A549 (cell line): Measurements from ENCODE around the gene RPL19. TPM values are rescaled to one million over a fixed set of nuclear protein-coding genes. Genes with fewer than 3 reads are reported as not detected.

Experiments
- ATAC-seq, 2 experiments: fragments of 200-7000 bp in 1 of 2; fragments of >200 bp in 1 of 2; cut with Nextera tagmentation in 1 of 2; cut with Tn5 transposase in 1 of 2; 3 replicates each; pipeline versions ENCODE4 v1.8.0 to v1.9.1; 2018 to 2020; ENCODE audit warnings: mild to moderate bottlenecking in 1 of 2, moderate library complexity in 1 of 2
- CTCF ChIA-PET: fragments of 300-600 bp; sonication (Branson Sonifier 250); formaldehyde crosslinking; extraction: SDS; loops from one replicate; lab custom pipeline; 2021; ENCODE audit warnings: antibody characterized with exemption, inconsistent platforms; lab: Yijun Ruan, JAX
- POLR2A ChIA-PET: fragments of 350-600 bp; formaldehyde crosslinking; extraction: SDS; loops from one replicate; lab custom pipeline; 2021; ENCODE audit warnings: antibody characterized with exemption, inconsistent platforms; lab: Yijun Ruan, JAX
- DNase-seq, 2 experiments: peaks; one replicate each; pipeline versions ENCODE4 v3.0.0 to v3.0.0-alpha.2; 2011 to 2016; ENCODE audit warnings: low read depth in 1 of 2, low spot score in 1 of 2
- FAIRE-seq: peaks from 2 replicates; lab custom pipeline; 2011; peaks lifted over from hg19 to GRCh38; lab: Jason Lieb, UNC
- H3K27ac ChIP-seq, 2 experiments: fragments of >200 bp; sonication (Bioruptor Twin); formaldehyde crosslinking; 3 replicates each; pipeline ENCODE4 v1.5.1; 2016 to 2017
- H3K4me1 ChIP-seq: fragments of >200 bp; sonication (Bioruptor Twin); formaldehyde crosslinking; 3 replicates; pipeline ENCODE4 v1.6.1; 2016
- H3K4me2 ChIP-seq: fragments of >200 bp; sonication (Bioruptor Twin); formaldehyde crosslinking; 3 replicates; pipeline ENCODE4 v1.6.1; 2016
- H3K4me3 ChIP-seq: fragments of >200 bp; sonication (Bioruptor Twin); formaldehyde crosslinking; 3 replicates; pipeline ENCODE4 v1.5.1; 2016
- H3K9me3 ChIP-seq: fragments of >200 bp; sonication (Bioruptor Twin); formaldehyde crosslinking; 3 replicates; pipeline ENCODE4 v1.6.1; 2016
- CEBPB ChIP-seq, 2 experiments: fragments of >200 bp in 1 of 2; sonication (Bioruptor Twin) in 1 of 2; formaldehyde crosslinking in 1 of 2; IDR thresholded peaks; 2 replicates each; pipeline ENCODE4 v1.6.1; 2012 to 2016
- FOSB ChIP-seq: fragments of 250-450 bp; sonication (Bioruptor Pico); IDR thresholded peaks from 2 replicates; pipeline ENCODE4 v1.5.0; 2020; ENCODE audit warnings: mild to moderate bottlenecking, moderate library complexity
- FOXS1 ChIP-seq: fragments of 250-450 bp; sonication (Bioruptor Pico); IDR thresholded peaks from 2 replicates; pipeline ENCODE4 v1.5.0; 2020; ENCODE audit warnings: mild to moderate bottlenecking, moderate library complexity
- GATA3 ChIP-seq: IDR thresholded peaks from 2 replicates; pipeline ENCODE4 v1.6.1; 2012; ENCODE audit warnings: borderline replicate concordance
- HDAC2 ChIP-seq: fragments of 200-600 bp; sonication (generic); IDR thresholded peaks from 2 replicates; pipeline ENCODE4 v1.6.1; 2016
- HEYL ChIP-seq: fragments of 250-450 bp; sonication (Bioruptor Pico); IDR thresholded peaks from 2 replicates; pipeline ENCODE4 v1.8.0; 2021; ENCODE audit warnings: mild to moderate bottlenecking, moderate library complexity
- HOXB5 ChIP-seq: fragments of 250-450 bp; sonication (Bioruptor Pico); IDR thresholded peaks from 2 replicates; pipeline ENCODE4 v1.5.0; 2020; ENCODE audit warnings: mild to moderate bottlenecking, moderate library complexity
- JUN ChIP-seq, 2 experiments: fragments of >200 bp; sonication (Bioruptor Twin); formaldehyde crosslinking; IDR thresholded peaks; 2 replicates in 1 of 2; 3 replicates in 1 of 2; pipeline ENCODE4 v1.6.1; 2016 to 2017
- KDM1A ChIP-seq: fragments of 200-600 bp; sonication (generic); IDR thresholded peaks from 2 replicates; pipeline ENCODE4 v1.6.1; 2016; ENCODE audit warnings: low read depth, mild to moderate bottlenecking
- MAZ ChIP-seq: fragments of 150-350 bp; IDR thresholded peaks from 2 replicates; pipeline ENCODE4 v1.6.1; 2014; ENCODE audit warnings: antibody characterized with exemption, low read depth, low read length, borderline replicate concordance
- MYC ChIP-seq: IDR thresholded peaks from 2 replicates; pipeline ENCODE4 v1.6.1; 2012; ENCODE audit warnings: mild to moderate bottlenecking, inconsistent platforms, low read length, improper control_type of control experiment, borderline replicate concordance
- NPAS2 ChIP-seq: fragments of 250-450 bp; sonication (Bioruptor Pico); IDR thresholded peaks from 2 replicates; pipeline ENCODE4 v1.8.0; 2022; ENCODE audit warnings: mild to moderate bottlenecking, moderate library complexity, borderline replicate concordance
- NR3C1 ChIP-seq: fragments of >200 bp; sonication (Bioruptor Twin); formaldehyde crosslinking; IDR thresholded peaks from 3 replicates; pipeline ENCODE4 v1.6.1; 2017
- PBX3 ChIP-seq: IDR thresholded peaks from 2 replicates; pipeline ENCODE4 v1.6.1; 2012
- POLR2A ChIP-seq: IDR thresholded peaks from 2 replicates; pipeline ENCODE4 v1.6.1; 2012; ENCODE audit warnings: mild to moderate bottlenecking, low read length
- POLR2AphosphoS2 ChIP-seq: conservative IDR thresholded peaks from 2 replicates; pipeline ENCODE4 v1.6.1; 2012; ENCODE audit warnings: low read length, improper control_type of control experiment, inconsistent platforms
- RCOR1 ChIP-seq: fragments of 150-350 bp; IDR thresholded peaks from 2 replicates; pipeline ENCODE4 v1.6.1; 2014; ENCODE audit warnings: antibody characterized with exemption, low read length, low read depth
- RNF2 ChIP-seq: fragments of 200-600 bp; sonication (generic); IDR thresholded peaks from 2 replicates; pipeline ENCODE4 v1.6.1; 2016; ENCODE audit warnings: low read depth, mild to moderate bottlenecking, antibody characterized with exemption, moderate library complexity, borderline replicate concordance
- TP53 ChIP-seq: fragments of 250-450 bp; sonication (Bioruptor Pico); IDR thresholded peaks from 2 replicates; pipeline ENCODE4 v1.5.0; 2021; ENCODE audit warnings: mild to moderate bottlenecking, moderate library complexity
- ZFP36 ChIP-seq: fragments of 450-650 bp; IDR thresholded peaks from 2 replicates; pipeline ENCODE4 v1.6.1; 2014; ENCODE audit warnings: borderline replicate concordance; ENCODE audit not compliant: partially characterized antibody
- ZSCAN20 ChIP-seq: fragments of 250-450 bp; sonication (Bioruptor Pico); IDR thresholded peaks from 2 replicates; pipeline ENCODE4 v1.8.0; 2022; ENCODE audit warnings: mild to moderate bottlenecking, moderate library complexity
- WGBS: methylation state at CpG from one replicate; pipeline ENCODE4 v1.1.6; 2017; ENCODE audit errors: missing lambda C conversion rate; 5-methylcytosine and 5-hydroxymethylcytosine counted together
- polyA plus RNA-seq, 4 experiments: library from polyadenylated mRNA; depleted of rRNA in 3 of 4; stranded (reverse); fragments of >200 nt; fragmentation: RNase III in 1 of 4; extraction: RNeasy Plus Mini Kit Qiagen cat#74134 plus additional on column Dnase treatment in 1 of 4; gene quantifications; 2 replicates in 3 of 4; 3 replicates in 1 of 4; pipeline ENCODE4 v1.2.3, GENCODE V29; 2011 to 2017
- TF ChIP-seq, protein P1 (sequence below): fragments of 200-600 bp; sonication (generic); IDR thresholded peaks from 2 replicates; pipeline ENCODE4 v1.6.1; 2016; ENCODE audit warnings: antibody characterized with exemption, mild to moderate bottlenecking, moderate library complexity
- TF ChIP-seq, protein P2 (sequence below): IDR thresholded peaks from 2 replicates; pipeline ENCODE4 v1.6.1; 2012

RPL19 gene
- polyA plus RNA-seq, 2 of the 4 experiments (the other 2 are of a cell fraction): 2,211 to 2,862 TPM

GRCh38 chr17:39196241-39196807 is 3.8 kb upstream of the RPL19 start:
- no peak for TF ChIP-seq RCOR1
- TF ChIP-seq KDM1A: no peak
- no peak for TF ChIP-seq MYC
- no peak for TF ChIP-seq NPAS2 (CRISPR knock-in tag)
- TF ChIP-seq CEBPB (IDR thresholded peaks at IDR 0.05): no peak
- TF ChIP-seq NR3C1: no peak
- no peak for TF ChIP-seq PBX3
- no peak for TF ChIP-seq FOXS1
- TF ChIP-seq ZSCAN20: no peak
- no peak for TF ChIP-seq HDAC2
- no peak for TF ChIP-seq POLR2AphosphoS2
- TF ChIP-seq ZFP36: no peak
- no peak for TF ChIP-seq FOSB (CRISPR knock-in tag)
- TF ChIP-seq MAZ: no peak
- no peak for TF ChIP-seq TP53 (CRISPR knock-in tag)
- TF ChIP-seq, protein P1, sequence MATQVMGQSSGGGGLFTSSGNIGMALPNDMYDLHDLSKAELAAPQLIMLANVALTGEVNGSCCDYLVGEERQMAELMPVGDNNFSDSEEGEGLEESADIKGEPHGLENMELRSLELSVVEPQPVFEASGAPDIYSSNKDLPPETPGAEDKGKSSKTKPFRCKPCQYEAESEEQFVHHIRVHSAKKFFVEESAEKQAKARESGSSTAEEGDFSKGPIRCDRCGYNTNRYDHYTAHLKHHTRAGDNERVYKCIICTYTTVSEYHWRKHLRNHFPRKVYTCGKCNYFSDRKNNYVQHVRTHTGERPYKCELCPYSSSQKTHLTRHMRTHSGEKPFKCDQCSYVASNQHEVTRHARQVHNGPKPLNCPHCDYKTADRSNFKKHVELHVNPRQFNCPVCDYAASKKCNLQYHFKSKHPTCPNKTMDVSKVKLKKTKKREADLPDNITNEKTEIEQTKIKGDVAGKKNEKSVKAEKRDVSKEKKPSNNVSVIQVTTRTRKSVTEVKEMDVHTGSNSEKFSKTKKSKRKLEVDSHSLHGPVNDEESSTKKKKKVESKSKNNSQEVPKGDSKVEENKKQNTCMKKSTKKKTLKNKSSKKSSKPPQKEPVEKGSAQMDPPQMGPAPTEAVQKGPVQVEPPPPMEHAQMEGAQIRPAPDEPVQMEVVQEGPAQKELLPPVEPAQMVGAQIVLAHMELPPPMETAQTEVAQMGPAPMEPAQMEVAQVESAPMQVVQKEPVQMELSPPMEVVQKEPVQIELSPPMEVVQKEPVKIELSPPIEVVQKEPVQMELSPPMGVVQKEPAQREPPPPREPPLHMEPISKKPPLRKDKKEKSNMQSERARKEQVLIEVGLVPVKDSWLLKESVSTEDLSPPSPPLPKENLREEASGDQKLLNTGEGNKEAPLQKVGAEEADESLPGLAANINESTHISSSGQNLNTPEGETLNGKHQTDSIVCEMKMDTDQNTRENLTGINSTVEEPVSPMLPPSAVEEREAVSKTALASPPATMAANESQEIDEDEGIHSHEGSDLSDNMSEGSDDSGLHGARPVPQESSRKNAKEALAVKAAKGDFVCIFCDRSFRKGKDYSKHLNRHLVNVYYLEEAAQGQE: no peak
- no peak for TF ChIP-seq RNF2
- TF ChIP-seq GATA3: no peak
- 62% methylated on average over 6 of the region's 8 CpGs for WGBS
- peaks cover 37% of the 10 kb centered on the region for H3K4me1 ChIP-seq
- H3K4me3 ChIP-seq: peak overlapping the region; percentile 96
- no peaks in the 10 kb centered on the region for H3K9me3 ChIP-seq
- ChIA-PET POLR2A (interaction anchor here (0.9 to 2.6 kb wide), 2 partner anchors 7 to 32 kb away, joined by 3 to 6 read pairs; no protein-coding TSS in a partner anchor), CTCF (interaction anchor here (1.4 to 31.5 kb wide), 7 partner anchors 10 to 44 kb away, joined by 4 to 1140 read pairs (median 20); partner anchors contain the start of gene ARL5C)
- DNase-seq: no peak
- H3K4me2 ChIP-seq: peak overlapping the region; percentile 99
- H3K27ac ChIP-seq: peak overlapping the region; percentile 94 to 96
- FAIRE-seq: no peak
- no peak for ATAC-seq

GRCh38 chr17:39196808-39197291 is 3.2 kb upstream of the RPL19 start:
- Histone ChIP-seq H3K4me2 (peak overlapping the region; percentile 99), H3K4me3 (peak overlapping the region; percentile 96), H3K4me1 (peaks cover 42% of the 10 kb centered on the region), H3K9me3 (no peaks in the 10 kb centered on the region), H3K27ac (peak overlapping the region; percentile 94 to 96)
- WGBS: 4% methylated on average over 21 of the region's 30 CpGs
- TF ChIP-seq, protein P2, sequence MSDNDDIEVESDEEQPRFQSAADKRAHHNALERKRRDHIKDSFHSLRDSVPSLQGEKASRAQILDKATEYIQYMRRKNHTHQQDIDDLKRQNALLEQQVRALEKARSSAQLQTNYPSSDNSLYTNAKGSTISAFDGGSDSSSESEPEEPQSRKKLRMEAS: peak; percentile 29; the same call in 1 of the 2 replicates
- TF ChIP-seq HEYL (CRISPR knock-in tag) (no peak), JUN (IDR thresholded peaks at IDR 0.05) (0 out of 5 replicates have a peak, but pooled peaks of 1 of the 2 experiments have one; percentile 1), HOXB5 (no peak), ZSCAN20 (no peak), POLR2A (no peak), PBX3 (no peak)
- peak; percentile 62 to 83 for DNase-seq
- peak; percentile 23 to 52; a peak in 5 of 6 replicates for ATAC-seq
- ChIA-PET POLR2A (interaction anchor here (0.6 to 2.6 kb wide), 2 partner anchors 32 to 155 kb away, joined by 6 read pairs; no protein-coding TSS in a partner anchor), CTCF (interaction anchor here (0.6 to 31.5 kb wide), 5 partner anchors 10 to 43 kb away, joined by 3 to 1140 read pairs (median 20); partner anchors contain the start of gene ARL5C)
- FAIRE-seq: no peak
